GM10847 (cell line): ENCODE results near the gene DHCR24.

ENCODE experiments used
- POLR2A ChIP-seq: IDR thresholded peaks from 2 replicates; pipeline ENCODE4 v1.6.1; 2011; ENCODE audit not compliant: insufficient read length; ENCODE audit errors: extremely low read depth

The DHCR24 gene

GRCh38 chr1:54842963-54843362 is 44.0 kb downstream of the DHCR24 start:
- no peak for TF ChIP-seq POLR2A

GRCh38 chr1:54842206-54842915 is 44.6 kb downstream of the DHCR24 start:
- TF ChIP-seq POLR2A, result no peak

- no peak for TF ChIP-seq POLR2A
Observed at GRCh38 chr1:54839824-54840223, 47.2 kb downstream of the DHCR24 start.

- no peak for TF ChIP-seq POLR2A
Observed at GRCh38 chr1:54838565-54839180, 48.3 kb downstream of the DHCR24 start.

GRCh38 chr1:54837002-54837853 is 49.8 kb downstream of the DHCR24 start:
- TF ChIP-seq POLR2A, result no peak

- TF ChIP-seq POLR2A, result no peak
Observed at GRCh38 chr1:54836594-54836993, 50.4 kb downstream of the DHCR24 start.

- no peak for TF ChIP-seq POLR2A
Observed at GRCh38 chr1:54835970-54836369, 51.0 kb downstream of the DHCR24 start.

GRCh38 chr1:54835131-54835898 is 51.7 kb downstream of the DHCR24 start:
- TF ChIP-seq POLR2A, result no peak

- no peak for TF ChIP-seq POLR2A
Observed at GRCh38 chr1:54834007-54834541, 52.9 kb downstream of the DHCR24 start.

GRCh38 chr1:54833121-54833520 is 53.9 kb downstream of the DHCR24 start:
- no peak for TF ChIP-seq POLR2A

- no peak for TF ChIP-seq POLR2A
Observed at GRCh38 chr1:54826226-54826816, 60.7 kb downstream of the DHCR24 start.

- no peak for TF ChIP-seq POLR2A
Observed at GRCh38 chr1:54825696-54826095, 61.3 kb downstream of the DHCR24 start.

- TF ChIP-seq POLR2A, result no peak
Observed at GRCh38 chr1:54823670-54824069, 63.3 kb downstream of the DHCR24 start.

- TF ChIP-seq POLR2A, result no peak
Observed at GRCh38 chr1:54819733-54820132, 67.3 kb downstream of the DHCR24 start.

GRCh38 chr1:54819195-54819536 is 67.8 kb downstream of the DHCR24 start:
- TF ChIP-seq POLR2A, result no peak
